IPS-20b (cell line): Measurements from ENCODE around the gene IFNLR1.

ENCODE experiments used
- H3K27ac ChIP-seq: one replicate; pipeline ENCODE4 v1.5.1; 2013; ENCODE audit warnings: low read length
- H3K27me3 ChIP-seq: 2 replicates; pipeline ENCODE4 v1.6.1; 2013; ENCODE audit warnings: mild to moderate bottlenecking, low read length, inconsistent platforms; ENCODE audit not compliant: insufficient read depth
- H3K36me3 ChIP-seq: 2 replicates; pipeline ENCODE4 v1.6.1; 2013; ENCODE audit warnings: low read depth, mild to moderate bottlenecking, inconsistent platforms, low read length, moderate library complexity; ENCODE audit not compliant: insufficient read depth
- H3K4me1 ChIP-seq: 2 replicates; pipeline ENCODE4 v1.6.1; 2013; ENCODE audit warnings: mild to moderate bottlenecking, control low read depth, inconsistent platforms, low read length, moderate library complexity; ENCODE audit not compliant: insufficient read depth
- H3K4me3 ChIP-seq: 2 replicates; pipeline ENCODE4 v1.5.1; 2013; ENCODE audit warnings: mild to moderate bottlenecking, low read length, inconsistent platforms
- H3K9ac ChIP-seq: 2 replicates; pipeline ENCODE4 v1.6.1; 2013; ENCODE audit warnings: low read depth, mild to moderate bottlenecking, inconsistent platforms, low read length, moderate library complexity
- H3K9me3 ChIP-seq: 2 replicates; pipeline ENCODE4 v1.6.1; 2013; ENCODE audit warnings: mild to moderate bottlenecking, low read depth, low read length, inconsistent platforms; ENCODE audit not compliant: insufficient read depth

IFNLR1 gene

DNA sequence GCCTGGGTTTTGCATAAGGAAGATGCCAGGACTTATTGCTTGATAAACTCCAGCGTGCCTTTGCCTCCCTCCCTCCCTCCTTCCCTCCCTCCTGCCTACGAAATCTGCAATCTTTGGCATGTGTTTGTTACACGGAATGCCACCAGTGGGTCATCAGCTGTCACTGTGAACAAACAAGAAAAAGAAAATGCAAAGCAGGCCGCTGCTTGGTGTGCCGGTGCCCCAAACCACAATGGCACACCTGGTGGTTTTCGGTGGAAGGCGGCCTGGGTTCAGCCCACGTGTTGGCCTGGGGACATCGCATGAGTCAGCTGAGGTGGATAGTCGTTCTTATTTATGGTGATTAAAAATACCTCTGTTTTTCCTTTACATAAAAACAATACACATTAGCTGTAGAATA is 16.3 kb upstream of the IFNLR1 start:
- H3K4me3 ChIP-seq: no peak overlapping the region
- no peaks in the 10 kb centered on the region for H3K4me1 ChIP-seq
- no peaks in the 10 kb centered on the region for H3K36me3 ChIP-seq
- no peak overlapping the region; the same call in 1 of the 2 replicates for H3K9ac ChIP-seq
- H3K9me3 ChIP-seq: no peaks in the 10 kb centered on the region
- H3K27me3 ChIP-seq: no peaks in the 10 kb centered on the region
- H3K27ac ChIP-seq: no peak overlapping the region

DNA sequence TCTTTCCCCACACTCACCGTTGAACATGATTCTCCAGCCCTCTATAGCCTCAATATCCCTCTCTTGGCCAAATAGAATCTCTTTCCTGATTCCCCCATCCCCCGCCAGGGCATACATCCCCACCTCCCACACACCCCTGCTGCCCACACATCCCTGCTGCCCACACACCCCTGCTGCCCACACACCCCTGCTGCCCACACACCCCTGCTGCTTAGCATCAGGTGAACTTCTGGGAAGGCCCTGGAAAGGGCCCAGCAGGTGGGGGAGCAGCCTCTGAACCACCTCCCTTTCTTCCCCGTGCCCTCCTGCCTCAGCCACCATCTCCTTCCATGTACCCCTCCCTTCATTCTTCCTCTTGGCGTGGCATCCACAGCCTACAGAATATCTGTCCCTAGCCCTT is 15.9 kb upstream of the IFNLR1 start:
- no peak overlapping the region for H3K27ac ChIP-seq
- H3K36me3 ChIP-seq: no peaks in the 10 kb centered on the region
- no peaks in the 10 kb centered on the region for H3K27me3 ChIP-seq
- H3K4me1 ChIP-seq: no peaks in the 10 kb centered on the region
- H3K9ac ChIP-seq: no peak overlapping the region
- no peak overlapping the region for H3K4me3 ChIP-seq
- H3K9me3 ChIP-seq: no peaks in the 10 kb centered on the region

DNA sequence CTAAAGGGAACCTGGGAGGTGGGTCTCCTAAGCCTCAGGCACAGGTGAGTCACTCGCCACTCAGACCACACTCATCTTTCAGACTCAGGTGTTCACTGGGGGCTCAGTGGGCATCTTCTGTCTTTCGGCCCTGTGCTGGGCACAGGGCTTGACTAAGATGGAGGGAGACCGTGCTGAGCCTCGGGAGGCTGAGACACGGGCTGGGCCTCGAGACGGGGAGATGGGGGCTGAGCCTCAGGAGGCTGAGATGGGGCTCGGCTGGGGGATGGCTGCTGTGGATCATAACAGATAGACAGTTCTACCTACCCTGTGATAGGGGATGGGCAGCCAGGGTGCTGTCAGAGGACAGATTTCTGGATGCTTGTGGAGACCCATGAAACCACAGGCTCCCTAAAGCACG is 15.5 kb upstream of the IFNLR1 start:
- no peaks in the 10 kb centered on the region for H3K36me3 ChIP-seq
- no peak overlapping the region for H3K27ac ChIP-seq
- H3K9me3 ChIP-seq: no peaks in the 10 kb centered on the region
- H3K9ac ChIP-seq: no peak overlapping the region
- no peaks in the 10 kb centered on the region for H3K27me3 ChIP-seq
- H3K4me1 ChIP-seq: no peaks in the 10 kb centered on the region
- H3K4me3 ChIP-seq: no peak overlapping the region

DNA sequence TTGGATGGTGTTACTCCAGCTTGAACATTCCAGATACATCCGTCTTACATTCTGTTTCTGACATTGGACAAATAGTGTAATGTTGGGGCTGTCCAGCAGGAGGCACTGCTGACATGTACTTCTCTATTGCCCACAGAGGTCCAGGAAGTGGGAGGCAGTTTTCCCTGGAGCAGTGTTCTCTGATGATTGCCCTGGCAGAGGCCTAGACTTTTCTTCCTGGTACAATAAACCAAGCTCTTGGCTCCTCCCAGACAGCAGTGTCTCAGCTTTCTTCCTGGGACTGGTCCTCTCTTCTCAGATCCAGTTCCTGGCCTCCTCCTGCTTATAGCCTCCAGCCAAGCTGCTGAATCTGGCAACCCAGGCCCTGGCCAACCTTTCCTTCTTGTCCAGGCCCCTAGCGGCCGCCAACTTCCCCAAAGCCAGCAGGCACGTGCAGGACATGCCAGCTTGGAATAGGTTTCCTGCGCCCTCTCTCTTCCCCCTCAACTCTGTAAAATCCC is 14.9 kb upstream of the IFNLR1 start:
- no peak overlapping the region for H3K4me3 ChIP-seq

DNA sequence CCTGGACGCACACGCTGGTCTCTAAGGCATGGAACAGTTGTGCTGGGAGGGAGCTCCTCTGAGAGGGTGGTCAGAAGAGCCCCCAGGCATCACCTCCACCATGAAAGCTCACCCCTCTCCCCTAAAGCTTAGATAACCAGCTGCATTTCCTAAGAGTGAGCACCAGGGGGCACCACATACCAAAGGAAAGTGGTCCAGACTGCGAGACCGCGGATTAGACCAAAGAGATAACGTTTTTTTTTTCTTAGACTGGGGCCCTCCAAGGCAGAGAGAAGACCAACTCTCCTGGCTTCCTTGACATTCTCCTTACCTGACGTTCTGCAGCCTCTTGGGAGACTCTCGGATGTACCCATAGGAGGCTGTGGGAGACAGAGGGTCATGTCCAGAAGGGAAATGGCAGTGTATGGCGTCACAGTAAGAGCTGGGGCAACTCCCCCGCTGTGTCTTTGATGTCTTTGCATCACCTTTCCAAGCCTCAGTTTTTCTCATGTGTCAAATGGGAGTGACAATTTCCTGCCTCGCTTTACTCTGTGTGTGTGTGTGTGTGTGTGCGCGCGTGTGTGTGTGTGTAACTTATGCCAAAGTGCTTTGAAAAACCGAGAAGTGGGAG is 12.3 kb upstream of the IFNLR1 start:
- no peaks in the 10 kb centered on the region for H3K36me3 ChIP-seq
- no peak overlapping the region for H3K27ac ChIP-seq
- no peak overlapping the region for H3K4me3 ChIP-seq
- no peak overlapping the region for H3K9ac ChIP-seq
- no peaks in the 10 kb centered on the region for H3K4me1 ChIP-seq
- no peaks in the 10 kb centered on the region for H3K9me3 ChIP-seq
- H3K27me3 ChIP-seq: no peaks in the 10 kb centered on the region

More for the DNA sequence above, 14.9 kb upstream of the IFNLR1 start:
- Histone ChIP-seq H3K36me3 (no peaks in the 10 kb centered on the region), H3K9ac (no peak overlapping the region), H3K4me1 (no peaks in the 10 kb centered on the region), H3K27ac (no peak overlapping the region), H3K27me3 (no peaks in the 10 kb centered on the region), H3K9me3 (no peaks in the 10 kb centered on the region)

DNA sequence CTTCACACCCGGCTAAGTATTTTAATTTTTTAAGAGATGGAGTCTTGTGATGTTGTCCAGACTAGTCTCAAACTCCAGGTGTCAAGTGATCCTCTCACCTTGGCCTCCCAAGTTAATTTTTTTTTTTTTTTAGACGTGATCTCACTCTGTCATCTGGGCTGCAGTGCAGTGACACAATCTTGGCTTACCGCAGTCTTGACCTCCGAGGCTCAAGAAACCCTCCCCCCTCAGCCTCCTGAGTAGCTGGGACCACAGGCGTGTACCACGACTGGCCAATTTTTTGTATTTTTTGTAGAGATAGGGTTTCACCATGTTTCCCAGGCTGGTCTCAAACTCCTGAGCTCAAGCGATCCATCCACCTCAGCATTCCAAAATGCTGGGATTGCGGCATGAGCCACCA is 11.7 kb upstream of the IFNLR1 start:
- Histone ChIP-seq H3K4me3 (no peak overlapping the region), H3K4me1 (no peaks in the 10 kb centered on the region), H3K9me3 (no peaks in the 10 kb centered on the region), H3K9ac (no peak overlapping the region), H3K27me3 (no peaks in the 10 kb centered on the region), H3K27ac (no peak overlapping the region), H3K36me3 (no peaks in the 10 kb centered on the region)

DNA sequence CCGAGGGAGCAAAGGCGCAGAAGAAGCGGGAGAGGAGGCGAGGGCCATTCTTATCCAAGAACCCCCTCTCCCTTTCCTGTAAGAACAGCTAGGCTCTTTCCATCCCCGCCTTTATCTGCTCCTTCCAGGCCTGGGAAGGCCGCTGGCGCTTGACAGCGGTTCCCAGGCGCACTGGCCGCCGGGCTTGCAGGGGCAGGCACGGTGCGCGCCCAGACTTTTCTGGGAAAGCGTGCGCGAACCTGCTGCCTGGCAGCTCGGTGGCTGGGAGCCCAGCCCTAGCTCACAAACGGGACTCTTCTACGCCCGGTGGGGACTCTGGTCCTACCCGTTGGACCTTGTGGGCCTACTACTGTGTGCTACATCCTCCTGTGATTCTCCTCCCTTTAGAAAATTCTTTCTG is 8.8 kb upstream of the IFNLR1 start:
- H3K4me1 ChIP-seq: no peaks in the 10 kb centered on the region
- no peak overlapping the region for H3K27ac ChIP-seq
- H3K4me3 ChIP-seq: no peak overlapping the region
- H3K9me3 ChIP-seq: no peaks in the 10 kb centered on the region
- no peak overlapping the region for H3K9ac ChIP-seq
- no peaks in the 10 kb centered on the region for H3K27me3 ChIP-seq
- no peaks in the 10 kb centered on the region for H3K36me3 ChIP-seq

DNA sequence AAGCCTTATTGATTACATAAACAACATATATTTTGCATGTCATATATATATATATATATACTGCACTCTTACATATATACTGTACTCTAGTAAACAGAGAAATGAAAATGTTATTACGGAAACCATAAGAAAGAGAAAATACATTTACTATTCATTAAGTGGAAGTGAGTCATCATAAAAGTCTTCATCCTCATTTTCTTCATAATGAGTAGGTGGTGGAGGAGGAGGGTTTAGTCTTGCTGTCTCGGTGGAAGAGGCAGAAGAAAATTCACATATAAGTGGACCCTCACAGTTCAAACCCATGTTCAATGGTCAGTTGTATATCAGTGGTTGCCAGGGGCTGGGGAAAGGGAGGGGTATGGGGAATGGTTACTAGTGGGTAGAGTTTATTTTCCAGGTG is 8.0 kb upstream of the IFNLR1 start:
- Histone ChIP-seq H3K4me3 (no peak overlapping the region), H3K4me1 (no peaks in the 10 kb centered on the region), H3K9me3 (no peaks in the 10 kb centered on the region), H3K36me3 (no peaks in the 10 kb centered on the region), H3K27me3 (no peaks in the 10 kb centered on the region), H3K9ac (no peak overlapping the region), H3K27ac (no peak overlapping the region)

DNA sequence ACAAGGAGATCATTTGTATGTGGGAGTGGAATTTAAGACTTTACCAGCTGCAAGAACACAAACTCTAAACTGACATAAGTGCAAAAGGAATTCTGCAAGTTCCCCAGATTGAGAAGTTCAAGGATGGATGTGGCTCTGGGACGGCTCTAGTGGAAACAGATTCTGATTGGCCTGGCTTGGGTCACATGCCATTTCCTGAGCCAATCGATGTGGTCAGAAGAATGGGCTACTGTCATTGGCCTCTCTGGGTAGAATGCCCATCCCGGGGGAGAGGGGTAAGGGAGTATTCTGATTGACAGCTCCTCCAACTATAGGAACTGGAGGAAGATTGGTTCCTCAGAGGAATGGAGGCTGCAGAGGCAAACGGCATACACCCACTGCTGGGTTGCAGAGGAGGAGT is 6.0 kb upstream of the IFNLR1 start:
- Histone ChIP-seq H3K9me3 (no peaks in the 10 kb centered on the region), H3K4me3 (no peak overlapping the region), H3K9ac (no peak overlapping the region), H3K27ac (no peak overlapping the region), H3K4me1 (no peaks in the 10 kb centered on the region; the same call in 1 of the 2 replicates), H3K27me3 (peaks cover 8% of the 10 kb centered on the region; the same call in 1 of the 2 replicates), H3K36me3 (no peaks in the 10 kb centered on the region)

DNA sequence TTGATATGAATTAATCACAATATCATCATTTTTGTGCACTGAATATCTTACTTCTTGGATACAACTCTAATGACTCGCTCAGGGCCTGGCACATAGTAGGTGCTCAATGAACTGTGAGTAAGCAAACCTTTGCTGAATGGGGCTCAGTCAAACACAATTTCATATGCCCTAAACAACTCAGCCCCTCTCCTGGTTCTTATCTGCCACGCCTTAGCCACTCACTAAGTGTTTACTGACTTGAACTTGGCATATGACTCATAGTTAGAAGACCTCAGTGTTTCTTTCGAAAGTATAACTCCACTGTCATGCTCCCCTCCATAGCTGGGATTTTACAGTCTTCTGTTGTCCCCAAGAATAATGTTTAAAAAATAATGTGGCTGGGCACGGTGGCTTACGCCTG is 4.8 kb upstream of the IFNLR1 start:
- H3K4me1 ChIP-seq: no peaks in the 10 kb centered on the region; the same call in 1 of the 2 replicates
- H3K27me3 ChIP-seq: peaks cover 18% of the 10 kb centered on the region; the same call in 1 of the 2 replicates
- no peaks in the 10 kb centered on the region for H3K36me3 ChIP-seq
- H3K4me3 ChIP-seq: no peak overlapping the region
- H3K9ac ChIP-seq: no peak overlapping the region
- H3K9me3 ChIP-seq: no peaks in the 10 kb centered on the region
- no peak overlapping the region for H3K27ac ChIP-seq

DNA sequence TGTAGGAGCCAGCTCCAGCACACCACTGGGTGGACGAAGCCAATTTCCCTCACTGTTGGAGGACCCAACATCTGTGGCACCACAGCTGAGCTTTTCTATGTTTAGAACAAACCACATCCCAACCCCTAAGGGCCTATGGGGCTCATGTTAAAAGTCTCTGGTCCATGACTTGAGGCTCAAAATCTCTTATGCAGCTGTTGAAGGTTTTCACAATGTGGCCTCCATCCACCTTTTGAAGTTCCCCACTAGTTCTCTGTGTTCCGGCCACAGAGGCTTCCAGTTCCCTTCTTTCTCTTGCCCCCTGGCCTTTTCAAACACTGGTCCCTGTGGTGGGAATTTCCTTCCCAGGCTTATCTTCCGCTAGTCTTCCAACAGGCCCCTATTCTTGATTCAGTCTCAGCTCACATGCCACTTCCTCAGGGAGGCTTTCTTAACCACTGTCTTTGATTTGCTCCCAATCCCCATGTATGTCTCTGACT is 3.9 kb upstream of the IFNLR1 start:
- Histone ChIP-seq H3K27me3 (peaks cover 26% of the 10 kb centered on the region; the same call in 1 of the 2 replicates), H3K4me3 (no peak overlapping the region), H3K9me3 (no peaks in the 10 kb centered on the region), H3K36me3 (no peaks in the 10 kb centered on the region), H3K27ac (no peak overlapping the region), H3K9ac (no peak overlapping the region), H3K4me1 (no peaks in the 10 kb centered on the region; the same call in 1 of the 2 replicates)

DNA sequence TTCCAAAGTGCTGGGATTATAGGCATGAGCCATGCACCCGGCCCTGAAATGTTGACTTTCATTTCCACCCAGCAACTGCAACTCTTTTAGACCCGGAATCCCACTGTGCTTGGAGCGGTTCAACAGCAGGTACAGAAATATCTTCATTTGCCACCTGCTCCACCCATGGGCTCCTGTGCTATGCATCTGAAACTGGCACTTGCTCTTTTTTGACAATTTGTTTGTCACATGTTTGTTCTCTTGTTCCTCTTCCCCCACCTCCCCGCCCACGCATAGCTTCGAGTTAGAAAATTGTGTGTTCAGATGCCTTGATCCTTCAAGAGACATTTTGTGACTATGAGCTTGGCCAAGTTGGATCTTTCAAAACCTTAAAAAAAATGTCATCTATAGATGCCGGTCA is 2.4 kb upstream of the IFNLR1 start:
- Histone ChIP-seq H3K4me3 (no peak overlapping the region), H3K4me1 (no peaks in the 10 kb centered on the region; the same call in 1 of the 2 replicates), H3K27me3 (peaks cover 31% of the 10 kb centered on the region; the same call in 1 of the 2 replicates), H3K9me3 (no peaks in the 10 kb centered on the region), H3K27ac (no peak overlapping the region), H3K36me3 (no peaks in the 10 kb centered on the region), H3K9ac (no peak overlapping the region)
